HG03469 (cell line): ENCODE data around the gene RNF180.
"Not testable (repeated sequence)": the region's sequence is repeated elsewhere in the genome, so short reads cannot be mapped to it uniquely, and the experiment has no call there.

Experiments used
- ATAC-seq: cut with Tn5 transposase; IDR thresholded peaks from one replicate; pipeline ENCODE4 v1.9.1; 2021; ENCODE audit warnings: mild to moderate bottlenecking, moderate library complexity, moderate number of reproducible peaks; ENCODE audit not compliant: unreplicated experiment

RNF180 gene

GRCh38 chr5:64260756-64261155 is 95.1 kb downstream of the RNF180 start:
- ATAC-seq = no peak

DNA sequence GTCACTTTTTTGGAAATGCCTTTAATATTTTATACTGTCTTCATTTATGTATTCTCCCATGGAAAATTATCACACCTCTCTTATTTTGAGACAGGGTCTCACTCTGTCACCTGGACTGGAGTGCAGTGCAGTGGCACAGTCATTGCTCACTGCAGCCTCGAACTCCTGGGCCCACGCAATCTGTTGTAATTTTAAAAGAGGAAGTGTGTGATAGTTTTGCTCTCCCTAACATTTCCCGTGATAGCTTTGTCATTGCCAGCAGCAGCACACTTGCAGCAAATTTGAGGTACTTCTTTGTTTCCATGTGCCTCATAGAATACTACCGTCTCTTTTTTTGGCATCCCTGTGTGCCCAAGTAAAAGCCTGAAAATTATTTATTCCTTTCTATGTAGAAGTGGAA is 103.5 kb downstream of the RNF180 start:
- ATAC-seq = no peak

DNA sequence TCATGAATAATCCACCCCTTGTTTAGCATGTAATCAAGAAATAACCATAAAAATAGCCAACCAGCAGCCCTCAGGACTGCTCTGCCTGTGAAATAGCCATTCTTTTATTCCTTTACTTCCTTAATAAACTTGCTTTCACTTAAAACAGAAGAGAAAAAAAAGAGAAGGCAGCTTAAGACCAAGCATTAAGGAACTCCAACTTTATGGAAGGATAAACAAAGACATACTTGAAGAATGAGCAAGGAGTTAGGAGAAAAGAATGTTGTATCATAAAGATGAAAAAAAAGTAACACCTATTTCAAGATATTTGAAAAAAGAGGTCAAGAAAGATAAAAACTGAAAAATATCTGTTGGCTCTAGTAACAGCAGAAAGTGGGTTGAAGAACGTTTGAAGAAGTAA is 107.6 kb downstream of the RNF180 start:
- no peak for ATAC-seq

DNA sequence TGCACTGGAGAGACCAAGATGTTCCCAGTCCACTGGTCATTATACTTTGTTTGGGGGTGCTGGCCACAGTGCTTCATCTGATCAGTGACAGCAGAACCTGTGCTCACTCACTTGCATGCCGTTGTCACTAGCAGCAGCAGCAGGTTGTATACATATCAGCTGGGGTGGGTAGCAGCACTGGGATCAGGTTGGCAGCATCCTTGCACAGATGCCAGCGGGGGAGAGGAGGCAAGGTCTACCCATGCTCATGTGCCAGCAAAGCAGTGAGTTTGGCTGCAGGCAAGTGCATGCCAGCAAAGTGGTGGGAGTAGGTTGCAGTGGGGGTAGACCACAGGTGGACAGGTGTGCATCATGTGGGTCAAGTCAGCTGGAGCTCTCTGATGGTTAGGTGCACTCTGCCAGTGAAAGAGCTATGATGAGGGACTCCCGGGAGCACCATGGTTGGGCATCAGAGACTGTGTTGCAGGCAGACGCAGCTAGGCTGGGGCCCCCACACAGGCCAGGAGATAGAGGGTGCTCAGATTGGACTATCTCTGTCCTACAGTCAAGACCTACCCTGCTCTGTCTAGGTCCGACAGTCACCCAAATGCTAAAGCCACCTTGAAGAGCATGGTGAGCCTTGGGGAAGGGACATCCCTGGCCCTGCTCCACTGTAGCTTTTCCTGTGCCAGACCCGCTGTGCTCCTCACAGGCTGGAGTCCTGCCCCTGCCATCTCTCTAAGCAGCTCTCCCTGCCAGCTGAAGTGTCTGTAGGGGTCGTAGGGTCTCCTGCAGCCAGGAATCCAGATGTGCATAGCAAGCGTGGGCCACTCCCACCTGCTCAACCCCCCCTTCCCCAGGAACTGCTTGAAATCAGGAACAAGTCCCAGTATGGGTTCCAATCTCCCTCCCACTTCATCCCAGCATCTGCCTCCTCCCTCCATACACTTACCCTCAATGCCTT is 119.8 kb downstream of the RNF180 start:
- no peak for ATAC-seq

GRCh38 chr5:64286381-64286780 is 120.7 kb downstream of the RNF180 start:
- ATAC-seq = no peak

GRCh38 chr5:64288496-64288895 is 122.9 kb downstream of the RNF180 start:
- not testable (repeated sequence) for ATAC-seq

DNA sequence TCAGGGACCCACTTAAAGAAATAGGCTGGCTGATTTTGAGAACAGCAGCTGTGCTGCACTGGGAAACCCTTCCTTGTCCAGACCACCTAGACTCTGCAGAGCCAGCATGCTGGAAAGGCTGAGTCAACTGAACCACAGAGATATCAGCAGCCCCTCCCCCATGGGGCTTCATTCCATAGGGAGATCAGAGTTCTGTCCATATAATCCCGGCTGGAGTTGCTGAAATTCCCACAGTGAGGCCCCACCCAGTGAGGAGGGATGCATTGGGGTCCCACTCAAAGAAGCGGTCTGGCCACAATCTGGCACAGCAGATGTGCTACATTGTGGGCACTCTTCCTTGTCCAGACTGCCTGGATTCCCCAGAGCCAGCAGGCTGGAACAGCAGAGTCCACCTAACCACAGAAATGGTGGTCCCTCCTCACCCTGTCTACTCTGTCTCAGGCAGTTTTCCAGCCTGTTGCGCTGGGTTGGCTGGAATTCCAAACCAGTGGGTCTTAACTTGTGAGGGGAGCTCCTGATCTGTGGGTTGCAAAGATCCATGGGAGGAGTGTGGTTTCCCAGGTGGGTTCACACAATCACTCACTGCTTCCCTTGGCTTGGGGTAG is 127.1 kb downstream of the RNF180 start:
- no peak for ATAC-seq

- no peak for ATAC-seq
Observed at GRCh38 chr5:64295101-64295500, 129.5 kb downstream of the RNF180 start.

DNA sequence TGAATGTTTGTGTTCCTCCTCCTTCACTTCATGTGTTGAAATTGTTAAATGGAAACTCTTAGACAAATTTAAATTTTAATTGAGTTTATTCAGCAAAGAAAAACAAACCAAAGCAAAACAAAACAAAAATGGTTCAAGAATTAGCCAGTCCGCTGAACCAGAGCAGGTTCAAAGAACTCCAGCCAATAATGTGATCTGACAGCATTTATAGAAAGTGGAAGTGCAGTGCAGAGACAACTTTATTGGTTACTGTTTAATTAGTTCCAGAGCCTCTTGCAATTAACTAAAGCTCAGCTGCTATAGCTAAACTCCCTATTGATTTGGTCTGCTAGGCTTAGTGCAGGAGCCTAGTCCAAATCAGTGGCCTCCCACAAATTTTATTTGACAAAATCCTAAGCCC is 132.9 kb downstream of the RNF180 start:
- no peak for ATAC-seq

- no peak for ATAC-seq
Observed at GRCh38 chr5:64299805-64300204, 134.2 kb downstream of the RNF180 start.

DNA sequence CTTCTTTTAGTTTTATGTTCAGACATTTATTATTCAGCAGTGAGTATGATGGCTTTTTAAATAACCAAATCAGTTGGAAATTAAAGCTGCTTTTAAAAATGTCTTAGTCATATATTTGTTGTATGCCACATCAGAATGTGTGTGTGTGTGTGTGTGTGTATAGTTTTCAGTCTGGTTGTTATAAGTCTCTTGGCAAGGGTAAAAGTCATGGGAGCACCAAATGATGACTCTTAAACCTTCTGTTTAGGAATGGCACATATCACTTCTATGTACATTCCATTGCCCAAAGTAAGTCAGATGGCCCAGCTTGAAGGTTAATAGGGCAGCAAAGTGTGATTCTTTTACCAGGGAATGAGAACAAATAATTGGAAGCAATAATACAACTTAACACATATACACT is 135.9 kb downstream of the RNF180 start:
- ATAC-seq = no peak

- no peak for ATAC-seq
Observed at GRCh38 chr5:64308135-64308534, 142.5 kb downstream of the RNF180 start.

GRCh38 chr5:64312491-64312890 is 146.8 kb downstream of the RNF180 start:
- no peak for ATAC-seq

GRCh38 chr5:64315778-64316177 is 150.1 kb downstream of the RNF180 start:
- ATAC-seq = no peak

DNA sequence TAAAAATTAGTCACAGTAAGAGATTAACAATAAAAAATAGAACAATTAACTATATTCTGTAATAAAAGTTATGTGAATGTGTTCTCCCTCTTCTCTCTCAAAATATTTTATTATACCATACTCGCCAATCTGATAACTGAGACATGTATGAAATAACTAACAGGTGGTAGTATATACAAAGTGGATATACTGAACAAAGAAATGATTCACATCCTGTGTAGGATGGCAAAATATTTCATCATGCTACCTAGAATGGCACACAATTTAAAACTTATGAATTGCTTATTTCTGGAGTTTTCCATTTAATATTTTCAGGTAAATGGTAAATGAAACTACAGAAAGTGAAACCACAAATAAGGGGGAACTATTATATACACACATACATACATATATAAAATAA is 152.5 kb downstream of the RNF180 start:
- ATAC-seq = no peak

DNA sequence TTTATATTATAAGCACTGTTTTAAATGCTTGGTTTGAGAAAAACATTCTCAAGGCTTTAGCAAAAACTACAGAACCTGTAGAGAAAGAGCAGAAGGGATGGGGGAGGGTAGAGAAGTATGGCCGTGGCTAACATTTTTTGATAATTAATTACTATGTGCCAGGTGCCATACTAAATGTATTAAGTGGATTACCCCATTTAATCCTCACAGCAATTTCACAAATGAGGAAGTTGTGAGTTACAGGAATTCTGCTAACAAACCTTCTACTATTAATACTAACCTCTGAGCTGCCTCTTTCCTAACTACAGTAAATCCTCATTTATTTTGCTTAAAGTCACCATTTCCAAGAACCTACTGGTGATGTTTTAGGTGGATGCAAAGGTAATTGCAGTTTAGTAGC is 157.9 kb downstream of the RNF180 start:
- no peak for ATAC-seq

GRCh38 chr5:64330728-64331231 is 165.1 kb downstream of the RNF180 start:
- no peak for ATAC-seq

DNA sequence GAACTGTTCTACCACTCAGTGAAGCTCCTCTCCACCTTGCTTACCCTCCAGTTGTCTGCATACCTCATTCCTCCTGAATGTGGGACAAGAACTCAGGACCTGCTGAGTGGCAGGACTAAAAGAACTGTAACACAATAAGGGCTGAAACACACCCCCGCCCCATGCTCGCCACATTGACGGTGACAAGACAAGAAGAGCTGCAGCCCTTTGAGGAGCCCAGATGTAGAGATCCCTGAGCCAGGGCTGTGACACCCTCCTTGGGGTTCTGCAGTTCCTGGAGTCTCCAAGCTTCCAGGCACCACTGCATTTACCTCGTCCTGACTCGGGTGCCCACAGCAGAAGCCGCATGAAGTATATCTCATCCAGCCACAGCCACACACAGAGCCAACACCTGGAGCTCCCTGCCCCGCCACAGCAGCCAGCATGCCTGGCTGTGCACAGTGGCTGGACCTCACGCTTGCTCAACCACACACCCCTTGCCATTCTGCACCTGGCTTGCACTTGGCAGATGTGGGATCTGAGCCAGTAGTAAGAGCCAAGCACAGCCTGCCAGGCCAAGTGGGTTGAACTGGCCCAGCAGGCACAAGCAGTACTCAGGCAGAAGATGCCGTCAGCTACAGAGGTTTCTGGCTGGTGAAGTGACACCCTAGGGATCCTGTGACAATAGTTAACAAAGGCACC is 166.1 kb downstream of the RNF180 start:
- ATAC-seq = no peak

- ATAC-seq = no peak
Observed at GRCh38 chr5:64333886-64334285, 168.2 kb downstream of the RNF180 start.

- no peak for ATAC-seq
Observed at GRCh38 chr5:64339769-64340168, 174.1 kb downstream of the RNF180 start.

- no peak for ATAC-seq
Observed at GRCh38 chr5:64340293-64340692, 174.7 kb downstream of the RNF180 start.

DNA sequence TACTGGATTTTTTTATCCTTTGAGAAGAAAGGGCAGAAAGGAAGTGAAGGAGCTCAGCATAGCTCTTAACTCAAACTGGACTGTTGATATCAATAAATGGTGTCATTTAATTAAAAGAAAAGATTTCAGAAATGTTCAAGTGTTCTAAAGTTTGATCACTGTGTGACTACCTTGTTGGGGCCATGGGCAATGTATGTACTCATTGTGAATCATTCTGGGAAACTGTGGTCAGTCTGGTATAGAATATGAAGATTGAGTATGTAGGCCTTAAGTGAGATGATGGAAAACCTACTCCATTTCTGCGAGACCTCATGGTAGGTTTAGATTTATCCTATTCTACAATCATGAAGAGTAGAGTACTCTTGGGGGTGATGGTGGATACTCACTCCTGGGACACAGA is 175.7 kb downstream of the RNF180 start:
- ATAC-seq = no peak
